GM18873 (cell line): ENCODE measurements around the gene HSPB3.
"Not testable (repeated sequence)": the region's sequence is repeated elsewhere in the genome, so short reads cannot be mapped to it uniquely, and the experiment has no call there.

ENCODE experiments used
- ATAC-seq: cut with Tn5 transposase; IDR thresholded peaks from one replicate; pipeline ENCODE4 v1.9.1; 2021; ENCODE audit warnings: mild to moderate bottlenecking, moderate library complexity, moderate number of reproducible peaks; ENCODE audit not compliant: unreplicated experiment, low FRiP score

HSPB3 gene

GRCh38 chr5:54454602-54455001 lies 897 bp upstream of the HSPB3 start:
- no peak for ATAC-seq

- no peak for ATAC-seq
These were observed 1.8 kb downstream of the HSPB3 start for GRCh38 chr5:54457094-54457862.

- ATAC-seq, result no peak
These were observed 2.7 kb downstream of the HSPB3 start for GRCh38 chr5:54458221-54458620.

GRCh38 chr5:54460181-54460919 lies 4.9 kb downstream of the HSPB3 start:
- ATAC-seq, result no peak

GRCh38 chr5:54462281-54462680 lies 6.8 kb downstream of the HSPB3 start:
- ATAC-seq, result no peak

- no peak for ATAC-seq
These were observed 8.2 kb downstream of the HSPB3 start for GRCh38 chr5:54463713-54464112.

- ATAC-seq, result no peak
These were observed 14.1 kb downstream of the HSPB3 start for GRCh38 chr5:54469622-54470021.

- ATAC-seq, result no peak
These were observed 14.6 kb downstream of the HSPB3 start for GRCh38 chr5:54470128-54470527.

- ATAC-seq, result no peak
These were observed 15.2 kb downstream of the HSPB3 start for GRCh38 chr5:54470677-54471076.

GRCh38 chr5:54471398-54471797 lies 15.9 kb downstream of the HSPB3 start:
- ATAC-seq, result no peak

- ATAC-seq, result no peak
These were observed 21.2 kb downstream of the HSPB3 start for GRCh38 chr5:54476682-54477081.

GRCh38 chr5:54477941-54478478 lies 22.5 kb downstream of the HSPB3 start:
- ATAC-seq, result no peak

- ATAC-seq, result no peak
These were observed 24.8 kb downstream of the HSPB3 start for GRCh38 chr5:54480296-54480695.

GRCh38 chr5:54484219-54484894 lies 28.9 kb downstream of the HSPB3 start:
- no peak for ATAC-seq

GRCh38 chr5:54485659-54486058 lies 30.2 kb downstream of the HSPB3 start:
- not testable (repeated sequence) for ATAC-seq

- not testable (repeated sequence) for ATAC-seq
These were observed 34.1 kb downstream of the HSPB3 start for GRCh38 chr5:54489648-54489979.

GRCh38 chr5:54491326-54491725 lies 35.8 kb downstream of the HSPB3 start:
- ATAC-seq, result no peak

- ATAC-seq, result no peak
These were observed 36.7 kb downstream of the HSPB3 start for GRCh38 chr5:54492178-54492577.

- ATAC-seq, result no peak
These were observed 39.5 kb downstream of the HSPB3 start for GRCh38 chr5:54495027-54495426.
